Mesendoderm (in vitro differentiated cells): Measurements from ENCODE around the gene ADAM12.

Experiments used
- DNase-seq: peaks from one replicate; pipeline ENCODE4 v3.0.0; 2013
- H2AK5ac ChIP-seq: 2 replicates; pipeline ENCODE4 v1.6.1; 2013; ENCODE audit warnings: low read length, inconsistent platforms
- H2BK120ac ChIP-seq: 2 replicates; pipeline ENCODE4 v1.6.1; 2013; ENCODE audit warnings: low read depth, mild to moderate bottlenecking, low read length, moderate library complexity, mixed read lengths
- H2BK15ac ChIP-seq: replicated peaks from 2 replicates; pipeline ENCODE4 v1.6.1; 2013; ENCODE audit warnings: low read depth, mild to moderate bottlenecking, moderate library complexity
- H2BK5ac ChIP-seq: 2 replicates; pipeline ENCODE4 v1.6.1; 2013; ENCODE audit warnings: low read length, inconsistent platforms
- H3K18ac ChIP-seq: 2 replicates; pipeline ENCODE4 v1.6.1; 2013; ENCODE audit warnings: mild to moderate bottlenecking, low read length, mixed read lengths
- H3K23ac ChIP-seq: one replicate; pipeline ENCODE4 v1.6.1; 2013; ENCODE audit warnings: low read length
- H3K27ac ChIP-seq: 2 replicates; pipeline ENCODE4 v1.5.1; 2013; ENCODE audit warnings: low read depth, mild to moderate bottlenecking, inconsistent platforms, low read length, moderate library complexity
- H3K27me3 ChIP-seq: 2 replicates; pipeline ENCODE4 v1.6.1; 2013; ENCODE audit warnings: low read length, control low read depth, mild to moderate bottlenecking, inconsistent platforms; ENCODE audit not compliant: insufficient read depth, poor library complexity
- H3K36me3 ChIP-seq: 2 replicates; pipeline ENCODE4 v1.6.1; 2013; ENCODE audit warnings: low read length, inconsistent platforms; ENCODE audit not compliant: control insufficient read depth, insufficient read depth
- H3K4ac ChIP-seq: one replicate; pipeline ENCODE4 v1.6.1; 2013; ENCODE audit warnings: low read depth, mild to moderate bottlenecking, low read length, moderate library complexity
- H3K4me1 ChIP-seq: 2 replicates; pipeline ENCODE4 v1.6.1; 2013; ENCODE audit warnings: low read depth, low read length, inconsistent platforms; ENCODE audit not compliant: control insufficient read depth
- H3K4me2 ChIP-seq: 2 replicates; pipeline ENCODE4 v1.6.1; 2013; ENCODE audit warnings: low read length
- H3K4me3 ChIP-seq: 2 replicates; pipeline ENCODE4 v1.5.1; 2013; ENCODE audit warnings: mild to moderate bottlenecking, low read length
- H3K56ac ChIP-seq: one replicate; pipeline ENCODE4 v1.6.1; 2013; ENCODE audit warnings: low read length
- H3K79me1 ChIP-seq: 2 replicates; pipeline ENCODE4 v1.6.1; 2013; ENCODE audit warnings: low read length, inconsistent platforms
- H3K79me2 ChIP-seq: 2 replicates; pipeline ENCODE4 v1.6.1; 2013; ENCODE audit warnings: mild to moderate bottlenecking, low read length; ENCODE audit not compliant: control insufficient read depth, insufficient read depth
- H3K9ac ChIP-seq: 2 replicates; pipeline ENCODE4 v1.6.1; 2013; ENCODE audit warnings: low read length, inconsistent platforms
- H4K5ac ChIP-seq: one replicate; pipeline ENCODE4 v1.6.1; 2013; ENCODE audit warnings: low read length
- H4K8ac ChIP-seq: one replicate; pipeline ENCODE4 v1.6.1; 2013; ENCODE audit warnings: low read depth, mild to moderate bottlenecking, control low read depth, low read length, moderate library complexity
- WGBS: extraction: QIAGEN DNeasy Blood & Tissue Kit; methylation state at CpG from one replicate; pipeline ENCODE4 v1.1.7; 2013; ENCODE audit warnings: low lambda C conversion rate, missing lambda C conversion rate; ENCODE audit not compliant: insufficient coverage; ENCODE audit errors: extremely low coverage; 5-methylcytosine and 5-hydroxymethylcytosine counted together

Gene ADAM12

GRCh38 chr10:126239844-126240243 is 148.4 kb downstream of the ADAM12 start:
- Histone ChIP-seq H3K18ac (no peak overlapping the region), H3K4ac (no peak overlapping the region), H2BK5ac (no peak overlapping the region), H3K36me3 (no peaks in the 10 kb centered on the region), H3K9ac (no peak overlapping the region), H3K27me3 (no peaks in the 10 kb centered on the region), H2BK120ac (no peak overlapping the region), H3K79me1 (no peaks in the 10 kb centered on the region), H3K27ac (no peak overlapping the region), H3K4me1 (no peaks in the 10 kb centered on the region), H3K56ac (no peak overlapping the region), H3K4me2 (no peak overlapping the region), H2AK5ac (no peak overlapping the region), H2BK15ac (no peak overlapping the region), H3K23ac (no peak overlapping the region), H3K4me3 (no peak overlapping the region), H4K5ac (no peak overlapping the region), H4K8ac (no peak overlapping the region), H3K79me2 (no peaks in the 10 kb centered on the region)
- no CpG with 5 or more reads among the region's 8 CpGs for WGBS
- no peak for DNase-seq

GRCh38 chr10:126235979-126236851 is 152.1 kb downstream of the ADAM12 start:
- no peak overlapping the region for H3K56ac ChIP-seq
- no peak overlapping the region for H2BK120ac ChIP-seq
- no peak overlapping the region for H3K23ac ChIP-seq
- H3K27me3 ChIP-seq: no peaks in the 10 kb centered on the region
- no peak overlapping the region for H4K8ac ChIP-seq
- no peak overlapping the region for H2BK15ac ChIP-seq
- no peak overlapping the region for H4K5ac ChIP-seq
- no peak overlapping the region for H3K4me2 ChIP-seq
- H3K79me2 ChIP-seq: no peaks in the 10 kb centered on the region
- no peak overlapping the region for H2AK5ac ChIP-seq
- H3K27ac ChIP-seq: no peak overlapping the region
- no peak for DNase-seq
- no peaks in the 10 kb centered on the region for H3K36me3 ChIP-seq
- H3K4me1 ChIP-seq: no peaks in the 10 kb centered on the region
- no peak overlapping the region for H3K9ac ChIP-seq
- WGBS: no CpG with 5 or more reads among the region's 12 CpGs
- no peak overlapping the region for H2BK5ac ChIP-seq
- H3K79me1 ChIP-seq: no peaks in the 10 kb centered on the region
- H3K18ac ChIP-seq: no peak overlapping the region
- H3K4me3 ChIP-seq: no peak overlapping the region
- H3K4ac ChIP-seq: no peak overlapping the region

DNA sequence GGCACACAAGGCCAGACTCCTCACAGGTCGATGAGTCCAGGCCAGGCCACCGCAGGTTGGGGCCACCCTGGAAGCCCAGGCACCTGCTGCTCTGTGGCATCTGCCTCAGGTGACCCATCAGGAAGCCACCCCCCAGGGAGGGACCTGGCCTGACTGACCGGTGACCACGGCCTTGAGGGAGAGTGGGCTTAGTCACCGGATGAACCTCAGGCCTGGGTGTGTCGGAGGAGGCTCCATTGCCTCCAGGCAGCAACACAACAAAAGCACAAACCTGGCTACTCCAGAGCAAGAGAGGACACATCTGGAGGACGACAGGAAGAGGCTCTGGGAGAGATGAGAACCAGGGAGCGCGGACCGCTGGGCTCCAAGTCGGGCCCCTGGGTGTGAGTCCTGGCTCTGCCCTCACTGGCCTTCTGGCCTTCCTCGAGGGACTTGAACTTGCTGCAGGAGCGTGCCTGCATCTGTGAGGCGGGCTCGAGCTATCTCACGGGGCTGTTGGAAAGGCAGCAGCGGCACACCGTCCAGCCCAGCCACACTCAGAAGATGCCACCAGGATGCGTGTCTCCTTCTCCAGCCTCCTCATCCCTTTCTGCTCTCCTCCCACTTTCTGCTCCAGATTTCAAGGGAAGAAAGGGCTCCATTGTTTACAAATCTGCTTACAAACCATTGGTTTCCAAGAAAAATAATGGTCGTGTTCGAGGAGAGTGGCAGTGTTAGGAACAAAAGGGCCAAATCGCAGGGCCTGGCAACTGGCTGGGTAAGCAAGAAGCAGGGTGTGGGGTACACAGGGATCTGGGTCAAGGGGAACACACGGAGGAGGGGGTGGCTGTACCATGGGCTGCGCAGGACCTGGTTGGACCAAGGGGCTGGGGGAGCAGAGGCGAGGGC is 152.9 kb downstream of the ADAM12 start:
- WGBS: no CpG with 5 or more reads among the region's 25 CpGs
- Histone ChIP-seq H3K79me1 (no peaks in the 10 kb centered on the region), H3K27ac (no peak overlapping the region), H3K4me2 (no peak overlapping the region), H3K4me3 (no peak overlapping the region), H2AK5ac (no peak overlapping the region), H3K36me3 (no peaks in the 10 kb centered on the region), H3K27me3 (no peaks in the 10 kb centered on the region), H3K4ac (no peak overlapping the region), H3K79me2 (no peaks in the 10 kb centered on the region), H3K56ac (no peak overlapping the region), H2BK5ac (no peak overlapping the region), H4K5ac (no peak overlapping the region), H3K4me1 (no peaks in the 10 kb centered on the region), H3K9ac (no peak overlapping the region), H4K8ac (no peak overlapping the region), H3K18ac (no peak overlapping the region), H3K23ac (no peak overlapping the region), H2BK120ac (no peak overlapping the region), H2BK15ac (no peak overlapping the region)
- no peak for DNase-seq

DNA sequence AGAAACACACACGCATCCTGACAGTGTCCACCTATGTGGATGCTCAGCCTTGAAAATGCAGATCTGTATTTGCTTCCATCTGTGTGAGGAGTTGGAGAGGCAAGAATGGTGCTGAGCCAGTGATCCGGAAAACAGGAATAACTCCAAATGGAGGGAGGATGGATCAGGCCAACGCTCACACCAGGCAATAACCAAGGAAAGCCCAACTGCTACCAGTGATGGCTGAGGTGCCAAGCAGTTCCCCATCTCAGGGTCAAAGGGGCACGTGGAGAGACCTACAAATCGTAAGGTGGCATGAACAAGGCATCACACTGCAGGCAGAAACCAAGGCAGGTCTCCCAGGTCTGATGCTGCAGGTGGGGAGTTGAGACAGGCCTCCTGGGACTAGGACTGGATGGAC is 153.6 kb downstream of the ADAM12 start:
- Histone ChIP-seq H2AK5ac (no peak overlapping the region), H3K27me3 (no peaks in the 10 kb centered on the region), H3K18ac (no peak overlapping the region), H2BK15ac (no peak overlapping the region), H3K4ac (no peak overlapping the region), H2BK5ac (no peak overlapping the region), H3K79me1 (no peaks in the 10 kb centered on the region), H3K36me3 (no peaks in the 10 kb centered on the region), H3K9ac (no peak overlapping the region), H3K4me1 (no peaks in the 10 kb centered on the region), H3K56ac (no peak overlapping the region), H3K23ac (no peak overlapping the region), H3K27ac (no peak overlapping the region), H4K5ac (no peak overlapping the region), H4K8ac (no peak overlapping the region), H3K79me2 (no peaks in the 10 kb centered on the region), H3K4me2 (no peak overlapping the region), H2BK120ac (no peak overlapping the region), H3K4me3 (no peak overlapping the region)
- no CpG with 5 or more reads among the region's 5 CpGs for WGBS
- no peak for DNase-seq

DNA sequence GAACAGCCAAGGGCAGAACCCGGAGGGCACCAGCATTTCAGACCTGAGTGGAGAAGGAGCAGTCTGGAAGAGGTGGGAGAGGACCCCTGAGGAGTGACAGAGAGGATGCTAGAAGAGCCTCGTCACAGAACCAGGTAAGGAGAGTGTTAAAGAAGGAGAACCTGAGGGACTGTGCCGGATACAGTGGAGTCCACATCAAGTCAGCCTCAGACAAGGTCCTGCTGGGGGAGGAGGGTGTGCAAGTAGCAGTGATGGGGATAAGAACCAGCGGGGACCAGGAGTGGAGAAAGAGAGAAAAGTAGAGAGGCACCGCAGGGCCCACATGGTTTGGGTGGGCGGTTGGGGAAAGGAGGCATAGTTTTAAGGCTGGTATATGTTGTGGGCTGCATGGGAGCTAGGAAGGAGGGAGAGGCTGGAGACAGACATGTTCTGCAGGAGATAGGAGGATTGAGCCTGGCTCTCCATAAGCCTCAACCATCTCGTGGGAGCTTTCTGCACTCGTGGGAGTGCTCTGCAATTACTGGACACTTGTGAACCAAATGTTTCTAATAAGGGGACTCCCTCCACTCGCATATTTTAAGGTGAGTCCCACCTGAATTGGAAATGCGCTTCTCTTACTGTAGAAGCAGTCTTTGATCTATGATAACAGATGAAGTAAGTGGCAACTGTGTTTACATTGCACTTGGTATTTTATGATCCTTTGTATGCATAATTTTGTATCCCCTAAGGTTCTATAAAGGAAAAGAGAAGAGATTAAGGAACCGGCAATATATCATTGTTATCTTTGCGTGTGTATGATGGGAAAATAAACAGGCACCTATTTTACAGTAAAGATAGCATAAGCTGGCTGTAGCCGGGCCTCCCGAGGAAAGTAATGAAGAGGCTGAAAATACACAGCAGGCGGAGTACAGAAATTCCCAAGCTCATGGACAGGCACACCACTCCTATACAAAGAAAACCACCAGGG is 154.8 kb downstream of the ADAM12 start:
- no peak overlapping the region for H2BK15ac ChIP-seq
- H3K36me3 ChIP-seq: no peaks in the 10 kb centered on the region
- H3K18ac ChIP-seq: no peak overlapping the region
- H3K4me3 ChIP-seq: no peak overlapping the region
- no peak overlapping the region for H3K4me2 ChIP-seq
- no peak overlapping the region for H2BK120ac ChIP-seq
- H2AK5ac ChIP-seq: no peak overlapping the region
- no peak overlapping the region for H3K56ac ChIP-seq
- no peak overlapping the region for H3K23ac ChIP-seq
- H2BK5ac ChIP-seq: no peak overlapping the region
- no peak overlapping the region for H4K8ac ChIP-seq
- no peaks in the 10 kb centered on the region for H3K4me1 ChIP-seq
- no peak overlapping the region for H3K4ac ChIP-seq
- H3K27ac ChIP-seq: no peak overlapping the region
- H3K79me2 ChIP-seq: no peaks in the 10 kb centered on the region
- WGBS: no CpG with 5 or more reads among the region's 15 CpGs
- H3K27me3 ChIP-seq: no peaks in the 10 kb centered on the region
- no peaks in the 10 kb centered on the region for H3K79me1 ChIP-seq
- H3K9ac ChIP-seq: no peak overlapping the region
- DNase-seq: no peak
- H4K5ac ChIP-seq: no peak overlapping the region
